ENCODE data around the gene MYL6.

Gene MYL6

GRCh38 chr12:56129206-56129941, 28.8 kb upstream of the MYL6 start:
- DNase-seq: peak; percentile 39 to 78 (median 58)

DNA sequence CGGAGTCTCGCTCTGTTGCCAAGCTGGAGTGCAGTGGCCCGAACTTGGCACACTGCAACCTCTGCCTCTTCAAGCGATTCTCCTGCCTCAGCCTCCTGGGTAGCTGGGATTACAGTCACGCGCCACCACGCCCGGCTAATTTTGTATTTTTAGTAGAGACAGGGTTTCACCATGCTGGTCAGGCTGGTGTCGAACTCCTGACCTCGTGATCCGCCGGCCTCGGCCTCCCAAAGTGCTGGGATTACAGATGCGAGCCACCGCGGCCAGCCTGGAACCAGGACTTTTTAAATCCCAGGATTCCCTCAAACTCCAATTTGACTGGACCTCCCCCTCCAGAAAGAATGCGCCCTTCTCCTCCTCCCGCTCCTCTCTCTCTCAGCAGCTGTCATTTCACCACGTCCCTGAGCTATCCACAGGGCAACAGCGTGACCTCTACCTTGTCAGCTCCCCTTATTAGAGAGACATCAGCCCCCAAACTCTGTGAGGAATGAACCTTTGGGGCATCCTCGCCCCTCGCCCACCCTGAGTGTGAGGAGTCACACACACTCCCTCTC, 28.1 kb upstream of the MYL6 start:
- peak in 1 of 4 experiments; percentile 17 for DNase-seq

DNA sequence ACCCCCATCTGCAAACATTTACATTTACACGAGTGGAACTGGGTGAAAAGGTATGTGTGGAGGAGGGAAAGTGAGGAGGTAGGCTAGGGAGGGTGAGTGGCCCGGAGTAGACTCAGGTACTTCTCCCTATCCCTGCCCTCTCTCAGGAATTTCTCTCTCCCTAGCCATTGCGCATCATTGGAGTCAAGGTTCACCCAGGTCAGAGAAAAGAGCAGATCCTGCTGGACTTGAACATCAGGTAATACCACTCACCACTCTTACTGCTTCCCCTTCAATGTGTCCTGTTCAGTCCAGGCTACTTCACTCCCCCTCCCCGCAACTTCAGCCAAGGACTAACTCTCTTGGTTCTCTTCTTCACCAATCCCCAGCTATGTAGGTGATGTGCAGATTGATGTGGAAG, 27.3 kb upstream of the MYL6 start:
- no peak for DNase-seq

DNA sequence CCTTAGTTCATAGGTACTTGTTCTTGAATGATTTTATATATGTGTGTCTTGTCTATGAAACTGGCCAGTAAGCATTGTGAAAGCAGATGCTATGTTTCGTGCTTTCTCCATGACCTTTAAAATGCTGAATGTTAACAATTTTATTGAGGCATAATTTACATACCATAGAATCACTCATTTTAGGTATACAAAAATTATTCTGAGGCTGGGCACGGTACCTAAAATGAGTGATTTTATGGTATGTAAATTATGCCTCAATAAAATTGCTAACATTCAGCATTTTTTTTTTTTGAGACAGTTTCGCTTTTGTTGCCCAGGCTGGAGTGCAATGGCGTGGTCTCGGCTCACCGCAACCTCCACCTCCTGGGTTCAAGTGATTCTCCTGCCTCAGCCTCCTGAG, 23.3 kb upstream of the MYL6 start:
- no peak for DNase-seq

GRCh38 chr12:56137853-56138571, 20.1 kb upstream of the MYL6 start:
- DNase-seq: no peak

DNA sequence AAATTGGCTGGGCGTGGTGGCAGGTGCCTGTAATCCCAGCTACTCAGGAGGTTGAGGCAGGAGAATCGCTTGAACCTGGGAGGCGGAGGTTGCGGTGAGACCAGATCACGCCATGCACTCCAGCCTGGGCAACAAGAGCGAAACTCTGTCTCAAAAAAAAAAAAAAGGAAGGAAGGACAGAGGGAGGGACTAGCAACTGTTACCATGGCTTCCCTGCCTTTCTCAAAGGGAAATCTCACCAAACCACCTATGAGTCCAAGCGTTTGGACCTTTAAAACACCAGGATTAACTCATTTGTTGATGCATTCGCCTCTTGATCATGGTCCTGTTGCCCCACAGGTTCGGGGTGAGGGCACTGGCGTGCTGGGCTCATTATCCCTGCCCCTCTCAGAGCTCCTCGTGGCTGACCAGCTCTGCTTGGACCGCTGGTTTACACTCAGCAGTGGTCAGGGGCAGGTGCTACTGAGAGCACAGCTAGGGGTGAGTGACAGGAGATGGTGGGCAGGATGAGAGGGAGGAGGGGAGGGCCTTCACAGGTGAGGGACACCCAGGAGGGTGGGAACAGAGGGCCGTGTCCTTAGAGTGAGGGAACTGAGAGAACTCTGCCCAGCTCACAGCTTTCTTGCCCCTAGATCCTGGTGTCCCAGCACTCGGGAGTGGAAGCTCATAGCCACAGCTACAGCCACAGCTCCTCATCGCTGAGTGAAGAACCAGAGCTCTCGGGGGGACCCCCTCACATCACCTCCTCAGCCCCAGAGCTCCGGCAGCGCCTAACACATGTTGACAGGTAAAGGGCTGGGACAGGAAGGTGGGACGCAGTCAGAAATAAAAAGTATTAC, 16.0 kb upstream of the MYL6 start:
- peak in 3 of 4 experiments; percentile 44 to 63 (median 52) for DNase-seq

GRCh38 chr12:56143217-56143616, 14.9 kb upstream of the MYL6 start:
- no peak for DNase-seq

- DNase-seq: peak in 2 of 4 experiments; percentile 27 to 31
Measured at GRCh38 chr12:56143870-56144269, 14.3 kb upstream of the MYL6 start.

DNA sequence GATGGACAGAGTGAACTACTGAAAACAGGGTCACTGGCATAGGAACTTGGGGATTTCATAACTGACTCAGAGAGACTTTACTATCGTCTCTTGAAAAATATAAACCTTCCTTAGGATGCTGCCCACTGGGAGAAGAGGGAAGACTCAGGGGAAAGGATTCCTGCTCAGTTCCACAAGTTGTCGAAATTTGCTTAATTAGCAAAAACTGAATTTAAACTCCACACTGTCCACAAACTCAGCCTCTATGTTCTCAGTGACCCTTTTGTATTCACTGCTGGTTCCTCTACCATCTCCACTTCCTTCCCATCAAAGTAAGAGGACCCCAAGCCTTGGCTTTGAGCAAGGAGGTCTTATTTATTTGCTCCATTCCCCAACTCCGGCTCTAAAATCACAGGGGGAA, 12.9 kb upstream of the MYL6 start:
- no peak for DNase-seq

DNA sequence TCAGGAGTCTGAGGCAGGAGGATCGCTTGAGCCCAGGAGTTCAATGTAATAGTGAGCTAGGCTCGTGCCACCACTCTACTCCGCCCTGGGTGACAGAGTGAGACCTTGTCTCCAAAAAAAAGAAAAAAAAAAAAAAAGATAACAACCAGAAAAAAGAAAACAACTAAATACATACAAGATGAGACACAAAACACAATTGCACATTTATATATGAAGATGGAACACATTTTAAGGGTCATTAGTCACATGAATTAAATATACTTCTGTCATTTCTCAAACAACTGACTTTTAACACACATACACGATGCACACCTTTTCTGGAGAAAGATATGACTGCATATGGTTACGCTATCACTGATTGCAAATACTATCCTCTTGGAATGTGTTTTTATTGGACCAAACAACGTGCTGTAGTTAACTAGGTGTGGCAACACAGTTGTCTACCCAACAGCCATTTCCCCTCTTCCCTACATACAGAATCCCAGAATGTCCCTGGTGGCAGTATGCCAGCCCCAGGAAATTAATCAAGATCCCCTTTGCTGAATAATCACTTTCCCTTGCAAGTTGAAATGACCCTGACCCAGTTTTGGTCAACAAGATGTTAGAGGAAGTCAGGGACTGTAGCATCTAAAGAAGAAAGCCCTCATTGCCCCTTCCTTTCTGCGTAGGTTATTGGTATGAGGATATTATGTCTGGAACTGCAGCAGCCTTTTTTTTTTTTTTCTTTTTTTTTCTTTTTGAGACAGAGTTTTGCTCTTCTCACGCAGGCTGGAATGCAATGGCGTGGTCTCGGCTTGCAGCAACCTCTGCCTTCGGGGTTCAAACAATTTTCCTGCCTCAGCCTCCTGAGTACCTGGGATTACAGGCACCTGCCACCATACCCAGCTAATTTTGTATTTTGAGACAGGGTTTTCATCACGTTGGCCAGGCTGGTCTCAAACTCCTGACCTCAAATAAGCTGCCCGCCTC, 11.4 kb upstream of the MYL6 start:
- DNase-seq: no peak

GRCh38 chr12:56150563-56150962, 7.6 kb upstream of the MYL6 start:
- DNase-seq: peak in 3 of 4 experiments; percentile 24 to 75 (median 70)

DNA sequence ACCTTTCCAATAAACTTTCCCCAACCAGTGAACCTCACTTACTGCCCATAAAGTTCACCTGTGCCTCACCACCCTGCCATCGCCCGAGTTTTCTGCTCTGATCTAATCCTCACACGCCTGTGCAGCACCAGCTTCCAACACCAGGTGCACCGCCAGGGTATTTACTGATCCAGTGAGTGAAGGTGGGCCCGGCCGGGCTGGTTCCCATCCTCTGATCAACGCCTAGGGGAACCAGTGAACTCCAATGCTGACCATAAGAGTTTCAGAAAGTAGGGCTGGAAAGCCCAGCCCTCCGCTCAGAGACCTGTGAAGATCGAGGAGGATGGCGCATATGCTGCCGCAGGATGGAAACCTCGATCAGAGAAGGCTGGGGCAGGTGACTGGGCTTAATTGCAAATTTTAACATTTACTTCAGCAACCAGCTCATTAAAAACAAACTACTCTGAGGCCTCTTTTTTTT, 6.5 kb upstream of the MYL6 start:
- DNase-seq: peak; percentile 39 to 61 (median 52)

GRCh38 chr12:56152132-56152755, 5.9 kb upstream of the MYL6 start, which contains the start of gene MYL6B:
Gene MYL6B, plus strand, starts transcription at chr12:56152587. Its CDS starts 1,332 bp downstream, at chr12:56153919.
- peak; percentile 94 to 97 (median 96) for DNase-seq

DNA sequence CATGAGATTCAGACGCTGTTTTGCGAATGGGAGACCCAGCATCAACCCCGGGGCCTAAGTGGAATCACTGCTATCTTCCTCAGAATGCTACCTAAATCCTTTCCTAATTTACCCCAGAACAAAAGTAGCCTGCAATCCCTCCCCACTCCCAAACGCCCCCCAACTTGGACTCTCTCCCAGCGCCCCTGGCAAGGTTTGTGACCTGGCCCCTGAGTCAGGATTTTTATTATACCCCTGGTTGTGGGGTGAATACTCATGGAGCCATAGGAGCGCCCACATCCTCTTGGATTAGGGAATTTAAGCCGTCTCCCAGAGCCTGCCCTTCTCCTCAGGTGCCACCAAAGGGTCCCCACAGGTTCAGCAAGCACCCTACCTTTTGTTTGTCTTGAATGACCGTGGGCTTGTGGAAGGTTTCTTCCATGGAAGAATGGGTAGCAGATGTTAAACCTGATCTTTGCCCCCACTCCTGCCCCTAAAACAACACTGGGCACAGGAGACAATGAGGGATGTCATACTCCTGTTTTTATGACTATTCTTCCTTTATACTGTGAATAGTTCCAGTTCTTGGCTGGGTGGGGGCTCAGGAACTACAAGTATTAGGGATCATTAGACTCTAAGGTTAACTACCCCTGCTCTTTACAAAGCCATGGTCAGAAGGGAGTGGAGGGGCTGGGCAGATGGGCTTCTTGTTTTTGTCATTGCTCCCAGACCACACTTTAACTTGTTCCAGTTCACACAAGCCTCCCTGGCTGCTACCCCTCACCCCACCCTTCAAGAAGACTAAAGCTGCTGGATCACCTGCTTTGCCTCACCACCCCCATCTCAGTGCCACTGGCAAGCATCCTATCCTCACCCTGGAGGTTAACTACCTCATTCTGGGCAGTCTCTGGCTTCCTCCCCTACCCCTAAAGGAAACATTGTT, 5.1 kb upstream of the MYL6 start:
- no peak for DNase-seq

- no peak for DNase-seq
Measured at GRCh38 chr12:56153678-56154065, 4.5 kb upstream of the MYL6 start.

- DNase-seq: no peak
Measured at GRCh38 chr12:56154246-56154771, 3.9 kb upstream of the MYL6 start.

- DNase-seq: no peak
Measured at GRCh38 chr12:56154818-56155217, 3.3 kb upstream of the MYL6 start.

DNA sequence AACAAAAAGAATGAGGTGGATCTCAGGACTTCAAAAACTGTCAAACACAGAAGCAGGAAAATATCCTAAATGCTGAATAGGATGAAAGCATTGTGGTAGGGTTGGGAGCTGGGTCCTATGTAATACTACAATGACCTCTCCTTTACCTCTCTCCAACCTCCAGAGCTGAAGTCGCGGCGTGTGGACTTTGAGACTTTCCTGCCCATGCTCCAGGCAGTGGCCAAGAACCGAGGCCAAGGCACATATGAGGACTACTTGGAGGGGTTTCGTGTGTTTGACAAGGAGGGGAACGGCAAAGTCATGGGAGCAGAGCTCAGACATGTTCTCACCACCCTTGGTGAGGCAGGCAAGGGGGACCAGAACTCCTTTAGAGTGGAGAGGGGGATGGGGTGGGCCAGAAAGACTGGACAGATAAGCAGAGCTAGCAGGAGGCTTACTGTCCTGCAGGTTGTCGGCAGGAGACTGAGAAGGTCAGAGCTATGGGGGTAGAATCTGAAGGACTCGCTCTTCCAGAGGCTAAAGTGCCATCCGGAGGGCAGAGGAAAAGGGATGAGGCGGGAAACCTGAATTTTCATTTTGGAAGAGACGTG, 2.8 kb upstream of the MYL6 start:
- DNase-seq: no peak
